Activated CD4-positive, CD25-positive, alpha-beta regulatory T cell treated with anti-CD3 and anti-CD28 coated beads, Interleukin-2, amount 50 U/mL, for 72 hours (primary cell): ENCODE measurements around the gene ARSB.
"Not testable (repeated sequence)": the region's sequence is repeated elsewhere in the genome, so short reads cannot be mapped to it uniquely, and the experiment has no call there.

ENCODE experiments used
- DNase-seq: peaks from one replicate; pipeline ENCODE4 v3.0.0; 2021

ARSB gene

DNA sequence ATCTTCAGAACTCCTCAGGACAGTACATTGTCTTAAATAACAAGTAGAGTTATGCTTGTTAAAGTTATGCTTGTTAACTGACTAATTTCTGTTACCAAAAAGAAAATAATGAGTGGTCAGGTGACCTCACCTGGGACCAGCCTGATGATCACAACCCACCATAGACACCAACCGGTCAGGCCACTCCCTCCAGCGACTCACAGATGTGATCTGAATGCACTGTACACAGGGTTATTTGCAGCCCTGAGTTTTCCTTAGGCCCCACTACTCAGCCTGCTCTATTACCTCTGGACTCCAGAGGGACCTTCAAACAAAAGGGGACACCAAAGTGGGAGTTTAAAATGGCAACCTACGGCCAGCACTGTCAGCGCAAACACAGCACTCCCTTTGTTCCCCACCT lies 55.3 kb downstream of the ARSB start:
- no peak for DNase-seq

- DNase-seq = no peak
Observed at GRCh38 chr5:78927657-78928282, 57.3 kb downstream of the ARSB start.

- no peak for DNase-seq
Observed at GRCh38 chr5:78926252-78926651, 58.9 kb downstream of the ARSB start.

DNA sequence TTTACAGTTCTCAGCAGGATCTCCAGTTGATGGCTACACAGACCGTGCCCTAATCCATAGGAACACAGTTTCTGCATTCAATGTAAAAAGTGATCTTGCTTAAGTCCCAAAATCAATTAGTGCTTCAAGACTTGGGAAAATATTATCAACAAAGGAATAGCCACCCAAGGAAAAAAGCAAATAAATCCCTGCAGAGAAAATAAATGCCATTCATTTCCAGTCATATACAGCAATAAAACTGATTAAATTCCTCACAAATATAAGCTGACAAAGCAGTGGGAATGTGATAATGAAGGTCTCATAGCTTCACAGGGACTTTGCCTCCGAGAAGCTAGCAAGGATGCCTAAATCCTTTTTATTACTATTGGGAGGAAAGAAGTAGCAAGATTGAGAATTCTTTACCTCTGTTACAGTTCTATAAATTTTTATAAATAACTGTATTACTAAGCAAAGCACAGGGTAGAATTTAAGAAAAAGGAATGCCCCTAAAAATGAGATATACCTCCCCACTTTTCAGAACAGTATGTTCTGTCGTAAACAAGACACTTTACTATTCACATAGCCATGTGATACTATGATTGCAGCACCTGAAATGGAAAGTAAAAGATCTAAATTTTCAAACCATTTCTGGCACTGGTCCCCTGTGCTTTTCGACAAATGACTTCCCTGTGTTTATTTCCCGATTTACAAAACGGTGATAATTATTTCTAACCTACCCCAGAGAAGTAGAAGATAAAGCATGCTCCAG lies 59.8 kb downstream of the ARSB start:
- DNase-seq = no peak

GRCh38 chr5:78923622-78923970 lies 61.5 kb downstream of the ARSB start:
- DNase-seq = no peak

DNA sequence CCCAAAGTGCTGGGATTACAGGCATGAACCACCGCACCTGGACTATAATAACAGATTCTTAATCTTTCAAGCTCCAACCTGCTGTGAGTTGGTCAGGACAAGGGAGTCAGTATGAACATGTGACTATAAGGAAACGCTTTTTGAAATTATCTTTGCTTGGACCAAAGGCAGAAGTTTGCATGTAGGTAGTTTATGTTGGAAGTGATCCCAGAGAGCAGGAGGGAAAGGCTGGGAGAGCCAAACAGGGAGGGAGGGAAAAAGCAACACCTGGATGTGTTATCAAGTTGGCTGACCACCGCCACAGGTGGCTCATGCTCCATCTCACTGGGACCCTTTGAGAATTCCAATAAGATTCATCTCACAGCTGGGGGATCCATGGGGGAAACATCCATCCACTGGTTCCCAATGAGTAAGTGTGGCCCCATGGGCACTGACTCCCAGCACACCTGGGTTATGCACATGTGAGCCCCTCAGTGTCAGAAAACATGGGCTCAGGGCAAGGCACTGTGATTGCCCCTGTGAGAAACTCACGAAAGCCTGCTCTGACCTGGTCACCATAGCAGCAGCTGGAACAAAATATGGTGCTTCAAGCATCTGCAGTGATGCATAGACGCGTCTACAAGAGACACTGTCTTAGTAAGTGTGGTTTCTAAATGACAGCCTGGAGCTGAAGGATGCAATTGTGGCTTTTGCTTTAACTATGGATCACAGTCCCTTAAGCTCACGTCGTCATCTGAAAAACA lies 62.1 kb downstream of the ARSB start:
- no peak for DNase-seq

GRCh38 chr5:78920604-78921003 lies 64.5 kb downstream of the ARSB start:
- no peak for DNase-seq

DNA sequence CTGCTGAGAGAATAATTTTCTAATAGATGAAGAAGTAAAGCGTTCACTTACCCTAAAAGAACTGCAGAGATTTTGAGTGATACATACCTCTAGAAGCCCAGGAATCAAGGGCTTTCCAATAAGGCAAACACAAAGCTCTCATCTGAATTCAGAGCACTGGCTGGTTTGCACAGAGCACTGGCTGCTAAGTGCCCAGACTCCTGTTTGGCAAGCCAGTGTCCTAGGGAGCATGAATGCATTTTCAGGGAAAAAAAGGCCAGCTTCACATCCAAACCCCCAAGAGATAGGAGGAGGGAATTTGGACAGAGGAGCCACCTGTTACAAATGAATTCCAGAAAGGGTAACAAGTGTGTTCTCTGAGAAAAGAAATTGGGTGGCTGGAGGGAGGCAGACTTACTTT lies 65.3 kb downstream of the ARSB start:
- DNase-seq = no peak

DNA sequence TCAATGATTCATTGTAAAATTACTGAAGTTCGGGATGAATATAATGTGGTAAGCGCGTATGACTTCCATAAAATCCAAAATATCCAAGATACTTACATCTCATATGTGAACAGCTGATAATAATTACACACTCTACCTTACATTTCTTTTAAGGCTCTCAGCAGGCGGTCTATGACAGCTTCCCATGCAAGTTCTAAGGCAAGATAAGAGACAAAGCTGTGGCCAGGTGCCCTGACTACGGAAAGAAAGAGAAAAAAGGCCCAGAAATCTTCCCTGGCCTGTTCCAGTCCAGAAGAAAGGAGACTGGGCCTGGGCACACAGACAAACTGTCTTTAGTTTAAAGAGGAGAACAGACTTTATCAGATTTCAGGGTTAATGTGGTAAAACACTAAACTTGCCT lies 69.1 kb downstream of the ARSB start:
- DNase-seq = no peak

- no peak for DNase-seq
Observed at GRCh38 chr5:78915170-78915569, 69.9 kb downstream of the ARSB start.

DNA sequence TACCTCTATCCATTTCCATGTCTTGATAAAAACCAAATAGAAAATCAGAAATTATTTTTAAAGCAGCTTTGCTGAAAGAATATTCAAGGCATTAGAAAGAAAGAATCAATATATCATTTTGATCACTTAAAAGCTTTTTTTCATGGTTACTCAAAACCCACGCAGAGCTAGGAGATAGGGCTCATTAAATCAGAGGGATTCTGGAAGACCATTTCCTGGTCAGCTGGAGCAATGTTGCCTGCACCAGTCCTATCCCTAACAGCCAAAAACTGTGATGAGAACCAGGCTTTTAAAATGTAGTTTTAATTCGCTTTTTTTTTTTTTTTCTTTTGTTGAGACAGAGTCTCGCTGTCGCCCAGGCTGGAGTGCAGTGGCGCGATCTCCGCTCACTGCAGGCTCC lies 72.3 kb downstream of the ARSB start:
- no peak for DNase-seq

DNA sequence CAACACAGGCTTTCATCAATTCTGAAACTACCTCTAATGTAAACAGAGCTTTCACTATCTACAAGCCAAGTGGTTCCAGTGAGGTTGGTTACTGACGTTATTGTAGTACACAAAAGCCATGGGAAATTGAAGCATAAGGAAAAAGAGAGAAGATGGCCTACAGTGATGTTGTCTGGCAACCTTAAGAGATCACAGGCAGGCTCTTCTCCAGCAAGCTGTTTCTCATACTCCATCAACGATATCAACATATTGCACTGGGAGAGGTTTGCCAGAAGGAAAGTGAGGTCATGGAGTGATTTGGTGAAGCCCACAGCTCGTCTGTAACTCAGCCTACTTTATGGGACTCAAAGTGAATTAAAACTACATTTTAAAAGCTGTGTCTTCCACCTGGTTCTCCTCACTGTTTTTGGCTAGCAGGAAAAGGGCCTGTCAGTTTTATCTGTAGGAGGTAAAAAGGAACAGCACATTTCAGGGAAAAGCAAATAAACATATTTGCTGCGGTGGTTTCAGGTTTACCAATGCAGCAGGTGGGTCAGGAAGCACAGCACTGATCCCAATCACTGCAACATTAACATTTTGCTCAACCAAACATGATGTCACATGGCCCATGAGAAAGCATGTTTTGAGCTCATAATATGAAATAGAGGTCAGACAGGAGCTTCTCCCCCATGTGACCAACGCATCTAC lies 72.9 kb downstream of the ARSB start:
- DNase-seq = no peak

DNA sequence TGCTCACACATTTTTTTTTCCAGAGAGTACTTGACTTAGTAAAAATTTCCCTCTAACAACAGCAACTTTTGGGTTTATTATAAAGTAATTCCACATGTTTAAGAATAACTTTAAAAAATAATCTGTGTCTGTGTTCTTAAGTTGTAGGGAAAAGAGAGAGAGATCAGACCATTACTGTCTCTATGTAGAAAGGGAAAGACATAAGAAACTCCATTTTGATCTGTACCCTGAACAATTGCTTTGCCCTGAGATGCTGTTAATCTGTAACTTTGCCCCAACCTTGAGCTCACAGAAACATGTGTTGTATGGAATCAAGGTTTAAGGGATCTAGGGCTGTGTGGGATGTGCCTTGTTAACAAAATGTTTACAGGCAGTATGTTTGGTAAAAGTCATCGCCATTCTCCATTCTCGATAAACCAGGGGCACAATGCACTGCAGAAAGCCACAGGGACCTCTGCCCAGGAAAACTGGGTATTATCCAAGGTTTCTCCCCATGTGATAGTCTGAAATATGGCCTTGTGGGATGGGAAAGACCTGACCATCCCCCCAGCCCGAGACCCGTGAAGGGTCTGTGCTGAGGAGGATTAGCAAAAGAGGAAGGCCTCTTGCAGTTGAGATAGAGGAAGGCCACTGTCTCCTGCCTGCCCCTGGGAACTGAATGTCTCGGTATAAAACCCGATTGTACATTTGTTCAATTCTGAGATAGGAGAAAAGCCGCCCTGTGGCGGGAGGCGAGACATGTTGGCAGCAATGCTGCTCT lies 75.7 kb downstream of the ARSB start:
- not testable (repeated sequence) for DNase-seq

GRCh38 chr5:78908173-78909061 lies 76.7 kb downstream of the ARSB start:
- DNase-seq = no peak

DNA sequence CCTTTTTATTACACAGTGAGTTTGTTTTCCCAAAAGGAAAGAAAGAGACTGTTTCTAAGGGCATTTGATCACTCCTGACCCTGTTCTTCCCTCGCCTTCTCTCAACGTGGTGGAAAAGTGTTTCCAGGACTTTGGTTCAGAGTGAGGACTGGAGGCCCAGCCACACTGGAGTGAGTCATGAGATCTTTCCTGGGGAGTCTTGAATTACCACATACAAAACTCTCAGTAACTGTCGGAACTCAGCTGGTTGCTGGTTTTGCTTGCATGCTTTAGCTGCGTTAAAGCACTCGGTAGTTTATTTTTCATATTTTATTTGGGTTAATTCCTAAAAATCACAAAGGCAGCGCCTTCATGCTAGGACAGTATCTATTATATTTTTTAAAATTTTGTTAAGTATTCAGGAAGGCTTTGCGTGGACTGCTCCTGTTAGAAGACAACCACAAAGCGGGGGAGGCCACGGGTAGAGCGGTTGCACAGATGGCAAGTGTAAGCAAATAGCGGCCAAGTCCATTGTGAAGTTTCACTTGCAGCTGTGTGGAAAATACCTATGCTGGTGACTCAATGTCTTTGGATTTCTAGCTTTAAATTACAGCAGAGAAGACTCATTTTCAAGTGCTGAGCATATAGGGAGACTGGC lies 77.7 kb downstream of the ARSB start:
- no peak for DNase-seq

GRCh38 chr5:78905084-78905938 lies 79.8 kb downstream of the ARSB start:
- DNase-seq = no peak

DNA sequence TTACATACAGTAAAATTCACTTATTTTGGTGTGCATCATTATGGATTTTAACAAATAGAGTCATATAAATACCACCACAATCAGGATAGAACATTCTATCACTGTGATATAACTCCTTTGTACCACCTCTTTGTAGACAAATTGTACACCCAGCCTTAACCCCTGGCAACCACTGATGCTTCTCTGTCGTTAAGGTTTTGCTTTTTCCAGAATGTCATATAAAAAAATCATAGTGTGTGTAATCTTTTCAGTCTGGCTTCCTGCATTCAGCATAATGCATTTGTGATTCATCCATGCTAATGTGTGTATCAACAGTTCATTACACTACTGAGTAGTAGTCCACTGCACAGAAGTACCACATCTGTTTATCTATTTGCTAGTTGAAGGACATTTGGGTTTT lies 81.2 kb downstream of the ARSB start:
- no peak for DNase-seq

- no peak for DNase-seq
Observed at GRCh38 chr5:78903353-78903752, 81.8 kb downstream of the ARSB start.

DNA sequence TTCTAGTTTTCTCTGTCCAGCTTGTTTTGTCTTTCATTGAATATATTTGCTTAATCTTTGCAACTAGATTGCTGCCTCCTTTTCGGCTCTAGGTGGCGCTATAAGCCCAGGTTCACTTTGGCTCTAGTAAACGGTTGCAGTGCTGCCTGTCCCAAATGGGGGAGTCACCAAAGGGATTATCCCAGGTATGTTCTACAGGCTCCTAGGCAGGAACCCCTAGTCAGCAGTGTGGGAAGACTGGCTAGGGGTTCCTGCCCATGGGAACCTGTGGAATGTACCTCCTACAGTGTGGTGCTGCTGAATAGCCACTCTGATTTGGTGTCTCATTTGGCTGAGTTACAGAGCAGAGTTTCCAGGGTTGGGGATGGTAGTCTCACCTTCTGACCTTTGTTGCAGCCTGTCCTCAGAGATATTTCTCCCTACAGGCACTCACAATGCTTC lies 85.2 kb downstream of the ARSB start:
- no peak for DNase-seq

DNA sequence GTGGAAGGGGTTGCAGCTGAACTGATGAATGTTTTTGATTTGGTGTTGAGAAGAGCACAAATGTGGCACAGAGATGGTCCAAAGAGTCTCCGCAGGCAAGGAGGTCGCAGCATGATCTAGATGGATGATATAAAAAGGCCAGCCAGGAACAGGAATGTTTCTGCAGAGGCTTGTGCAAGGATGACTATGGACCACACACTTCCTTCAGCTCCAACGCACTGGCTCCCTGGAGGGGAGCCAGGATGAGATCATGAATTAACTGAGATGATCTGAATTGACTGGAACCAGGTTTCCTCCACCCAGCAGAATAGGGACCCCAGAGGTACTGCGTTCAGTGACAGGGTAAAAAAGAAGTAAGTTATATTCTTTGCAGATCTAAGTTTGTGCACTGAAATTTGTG lies 89.0 kb downstream of the ARSB start:
- no peak for DNase-seq
